Measurements from ENCODE around the gene KIAA1755.

DNA sequence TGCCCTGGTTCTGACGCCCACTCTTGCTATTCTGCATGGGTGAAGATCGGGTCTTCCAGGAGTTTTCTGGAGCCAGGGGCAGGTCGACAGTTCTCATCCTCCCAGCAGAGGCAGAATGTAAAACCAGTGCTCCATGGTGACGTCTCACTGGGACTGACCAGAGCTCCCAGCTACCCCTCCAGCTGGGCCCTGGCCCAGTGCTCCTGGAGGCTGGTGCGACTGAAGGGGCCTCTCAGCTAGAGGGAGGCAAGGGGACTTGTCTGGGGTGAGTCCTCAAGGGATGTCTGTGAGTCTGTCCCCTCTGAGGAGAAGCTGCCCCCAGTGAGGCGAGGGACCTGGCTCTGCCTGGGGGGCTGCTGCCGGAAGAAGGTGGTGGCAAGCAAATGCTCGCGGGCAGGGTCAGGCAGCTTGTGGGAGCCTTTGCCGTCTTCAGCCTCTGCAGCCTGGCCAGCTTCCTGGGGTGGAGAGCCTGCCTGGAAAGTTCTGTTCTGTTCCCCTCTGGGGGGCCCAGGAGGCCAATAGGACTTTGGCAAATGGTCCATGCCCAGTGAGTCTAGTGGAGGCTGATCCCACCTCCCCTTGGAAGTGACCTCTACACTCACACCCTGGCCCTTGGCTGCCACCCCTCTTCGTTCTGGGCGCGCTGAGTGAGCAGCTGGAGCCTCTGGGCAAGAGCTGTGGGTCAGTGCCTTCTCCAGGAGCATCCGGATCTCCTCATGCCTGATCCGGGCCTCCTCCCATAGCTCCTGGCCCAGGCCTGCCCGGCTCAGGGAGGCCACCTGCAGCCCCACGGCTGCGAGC is 47.5 kb downstream of the KIAA1755 start:
- TF ChIP-seq, protein P1, sequence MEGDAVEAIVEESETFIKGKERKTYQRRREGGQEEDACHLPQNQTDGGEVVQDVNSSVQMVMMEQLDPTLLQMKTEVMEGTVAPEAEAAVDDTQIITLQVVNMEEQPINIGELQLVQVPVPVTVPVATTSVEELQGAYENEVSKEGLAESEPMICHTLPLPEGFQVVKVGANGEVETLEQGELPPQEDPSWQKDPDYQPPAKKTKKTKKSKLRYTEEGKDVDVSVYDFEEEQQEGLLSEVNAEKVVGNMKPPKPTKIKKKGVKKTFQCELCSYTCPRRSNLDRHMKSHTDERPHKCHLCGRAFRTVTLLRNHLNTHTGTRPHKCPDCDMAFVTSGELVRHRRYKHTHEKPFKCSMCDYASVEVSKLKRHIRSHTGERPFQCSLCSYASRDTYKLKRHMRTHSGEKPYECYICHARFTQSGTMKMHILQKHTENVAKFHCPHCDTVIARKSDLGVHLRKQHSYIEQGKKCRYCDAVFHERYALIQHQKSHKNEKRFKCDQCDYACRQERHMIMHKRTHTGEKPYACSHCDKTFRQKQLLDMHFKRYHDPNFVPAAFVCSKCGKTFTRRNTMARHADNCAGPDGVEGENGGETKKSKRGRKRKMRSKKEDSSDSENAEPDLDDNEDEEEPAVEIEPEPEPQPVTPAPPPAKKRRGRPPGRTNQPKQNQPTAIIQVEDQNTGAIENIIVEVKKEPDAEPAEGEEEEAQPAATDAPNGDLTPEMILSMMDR (conservative IDR thresholded peaks at IDR 0.05; ENCODE audit: low read depth, low read length) = no peak
- TF ChIP-seq EZH2 (IDR thresholded peaks at IDR 0.05; ENCODE audit: low read length, unreplicated experiment) (no peak), EZH2phosphoT487 (IDR thresholded peaks at IDR 0.05; ENCODE audit: borderline replicate concordance, low read length) (no peak)

Measured in PC-3 (cell line).